NT2/D1 (cell line): Measurements from ENCODE around the gene STXBP6.

Experiments
- DNase-seq: peaks from one replicate; pipeline ENCODE4 v3.0.0-alpha.2; 2011; ENCODE audit warnings: low read depth, low spot score
- H3K27me3 ChIP-seq: 2 replicates; pipeline ENCODE4 v1.6.0; 2011; ENCODE audit warnings: mild to moderate bottlenecking; ENCODE audit not compliant: insufficient read length, insufficient read depth
- H3K36me3 ChIP-seq: 2 replicates; pipeline ENCODE4 v1.6.1; 2011; ENCODE audit warnings: mild to moderate bottlenecking, low read length, mixed read lengths; ENCODE audit not compliant: insufficient read depth, insufficient read length
- H3K4me1 ChIP-seq: 2 replicates; pipeline ENCODE4 v1.5.1; 2011; ENCODE audit not compliant: insufficient read depth, insufficient read length
- H3K4me3 ChIP-seq: 2 replicates; pipeline ENCODE4 v1.5.1; 2011; ENCODE audit warnings: low read depth; ENCODE audit not compliant: insufficient read length
- H3K9ac ChIP-seq: 2 replicates; pipeline ENCODE4 v1.6.0; 2011; ENCODE audit warnings: low read depth; ENCODE audit not compliant: insufficient read length
- H3K9me3 ChIP-seq: 2 replicates; pipeline ENCODE4 v1.5.1; 2011; ENCODE audit warnings: mild to moderate bottlenecking, low read length; ENCODE audit not compliant: insufficient read depth
- SUZ12 ChIP-seq: IDR thresholded peaks from 2 replicates; pipeline ENCODE4 v1.6.1; 2011; ENCODE audit not compliant: insufficient read length, insufficient read depth; ENCODE audit errors: extremely low read depth
- YY1 ChIP-seq: IDR thresholded peaks from 2 replicates; pipeline ENCODE4 v1.6.1; 2011; ENCODE audit not compliant: insufficient read length, insufficient read depth
- ZNF274 ChIP-seq: IDR thresholded peaks from 2 replicates; pipeline ENCODE4 v1.6.1; 2011; ENCODE audit warnings: mild to moderate bottlenecking, low read depth, low read length

Gene STXBP6

GRCh38 chr14:24982472-24983155 lies 67.3 kb downstream of the STXBP6 start:
- H3K4me1 ChIP-seq = no peaks in the 10 kb centered on the region
- no peak overlapping the region for H3K4me3 ChIP-seq
- DNase-seq = no peak
- TF ChIP-seq ZNF274 (no peak), SUZ12 (no peak), YY1 (no peak)
- H3K36me3 ChIP-seq = no peaks in the 10 kb centered on the region
- H3K27me3 ChIP-seq = no peaks in the 10 kb centered on the region
- H3K9me3 ChIP-seq = no peaks in the 10 kb centered on the region
- H3K9ac ChIP-seq = no peak overlapping the region

- Histone ChIP-seq H3K36me3 (no peaks in the 10 kb centered on the region), H3K4me1 (no peaks in the 10 kb centered on the region), H3K4me3 (no peak overlapping the region), H3K9ac (no peak overlapping the region), H3K9me3 (no peaks in the 10 kb centered on the region), H3K27me3 (no peaks in the 10 kb centered on the region)
- no peak for DNase-seq
- TF ChIP-seq SUZ12 (no peak), YY1 (no peak), ZNF274 (no peak)
Measured at GRCh38 chr14:24979725-24980239, 70.2 kb downstream of the STXBP6 start.

GRCh38 chr14:24978862-24979724 lies 70.9 kb downstream of the STXBP6 start:
- no peaks in the 10 kb centered on the region for H3K9me3 ChIP-seq
- no peak for DNase-seq
- no peak overlapping the region for H3K9ac ChIP-seq
- TF ChIP-seq SUZ12 (no peak), ZNF274 (no peak), YY1 (no peak)
- no peaks in the 10 kb centered on the region for H3K4me1 ChIP-seq
- no peaks in the 10 kb centered on the region for H3K36me3 ChIP-seq
- H3K4me3 ChIP-seq = no peak overlapping the region
- no peaks in the 10 kb centered on the region for H3K27me3 ChIP-seq

- Histone ChIP-seq H3K36me3 (no peaks in the 10 kb centered on the region), H3K9ac (no peak overlapping the region), H3K9me3 (no peaks in the 10 kb centered on the region), H3K4me3 (no peak overlapping the region), H3K4me1 (no peaks in the 10 kb centered on the region), H3K27me3 (no peaks in the 10 kb centered on the region)
- TF ChIP-seq YY1 = no peak
- TF ChIP-seq SUZ12 = no peak
- DNase-seq = no peak
Measured at GRCh38 chr14:24976602-24977001, 73.3 kb downstream of the STXBP6 start.

GRCh38 chr14:24975393-24975792 lies 74.6 kb downstream of the STXBP6 start:
- Histone ChIP-seq H3K4me3 (no peak overlapping the region), H3K36me3 (no peaks in the 10 kb centered on the region), H3K9ac (no peak overlapping the region), H3K4me1 (no peaks in the 10 kb centered on the region), H3K27me3 (no peaks in the 10 kb centered on the region), H3K9me3 (no peaks in the 10 kb centered on the region)
- no peak for TF ChIP-seq SUZ12
- TF ChIP-seq YY1 = no peak
- no peak for TF ChIP-seq ZNF274
- no peak for DNase-seq

- Histone ChIP-seq H3K4me3 (no peak overlapping the region), H3K9me3 (no peaks in the 10 kb centered on the region), H3K27me3 (no peaks in the 10 kb centered on the region), H3K4me1 (no peaks in the 10 kb centered on the region), H3K9ac (no peak overlapping the region), H3K36me3 (no peaks in the 10 kb centered on the region)
- TF ChIP-seq ZNF274 (no peak), YY1 (no peak), SUZ12 (no peak)
- DNase-seq = no peak
Measured at GRCh38 chr14:24974591-24975374, 75.2 kb downstream of the STXBP6 start.
